GM20000 (cell line): ENCODE measurements around the gene PRKAG2.
A peak's percentile ranks its signal among the peaks of the same experiment; 100 is the strongest.

Experiments used
- DNase-seq: peaks from one replicate; pipeline ENCODE4 v3.0.0; 2012; ENCODE audit warnings: low spot score
- CTCF ChIP-seq: IDR thresholded peaks from 2 replicates; pipeline ENCODE4 v1.5.1; 2012; ENCODE audit warnings: mild to moderate bottlenecking, control low read depth; ENCODE audit errors: extremely low read depth, missing control alignments

Gene PRKAG2

GRCh38 chr7:151743481-151743983 lies 133.4 kb downstream of the PRKAG2 start:
- no peak for DNase-seq
- no peak for TF ChIP-seq CTCF

GRCh38 chr7:151742713-151743480 lies 134.0 kb downstream of the PRKAG2 start:
- no peak for TF ChIP-seq CTCF
- DNase-seq: peak; percentile 54

- no peak for TF ChIP-seq CTCF
- DNase-seq: no peak
Observed at GRCh38 chr7:151741585-151741984, 135.3 kb downstream of the PRKAG2 start.

- TF ChIP-seq CTCF: no peak
- DNase-seq: no peak
Observed at GRCh38 chr7:151740081-151740851, 136.6 kb downstream of the PRKAG2 start.

GRCh38 chr7:151738925-151739324 lies 138.0 kb downstream of the PRKAG2 start:
- no peak for TF ChIP-seq CTCF
- no peak for DNase-seq

GRCh38 chr7:151736403-151736909 lies 140.5 kb downstream of the PRKAG2 start:
- no peak for TF ChIP-seq CTCF
- no peak for DNase-seq

GRCh38 chr7:151735851-151736402 lies 141.0 kb downstream of the PRKAG2 start:
- DNase-seq: no peak
- TF ChIP-seq CTCF: no peak
